ENCODE results near the gene PALM. TPM values are rescaled to one million over a fixed set of nuclear protein-coding genes. Genes with fewer than 3 reads are reported as not detected.

PALM gene
- total RNA-seq, 1 experiment from 2014 or later = 22.1 TPM

- no peak overlapping the region for H3K27ac Mint-ChIP-seq
- no peak for DNase-seq (ENCODE audit: low spot score)
- ChIA-PET CTCF (interaction anchor here (0.6 to 3.1 kb wide), 9 partner anchors 14 to 194 kb away, joined by 3 to 17 read pairs (median 8); partner anchors contain the start of gene RNF126), POLR2A (interaction anchor here (1.6 kb wide), 1 partner anchor 24 kb away, joined by 8 read pairs; no protein-coding TSS in a partner anchor)
- peaks cover 5% of the 10 kb centered on the region; the same call in 1 of the 2 replicates for H3K9me3 Mint-ChIP-seq
- ATAC-seq = no peak
- H3K4me3 Mint-ChIP-seq = peak overlapping the region; percentile 60
- peaks cover 10% of the 10 kb centered on the region; the same call in 1 of the 2 replicates for H3K4me1 Mint-ChIP-seq
- H3K27me3 Mint-ChIP-seq (ENCODE audit: low read depth) = peaks cover 22% of the 10 kb centered on the region
- no peak for TF ChIP-seq RORB (CRISPR knock-in tag; IDR thresholded peaks at IDR 0.05)
- no peak for TF ChIP-seq PREB (CRISPR knock-in tag; IDR thresholded peaks at IDR 0.05; ENCODE audit: borderline replicate concordance)
- no peak for TF ChIP-seq TCF7 (CRISPR knock-in tag; IDR thresholded peaks at IDR 0.05; ENCODE audit: low read depth)
- no peak for TF ChIP-seq NFE2L1 (CRISPR knock-in tag; IDR thresholded peaks at IDR 0.05)
- TF ChIP-seq NR3C1 (CRISPR knock-in tag; conservative IDR thresholded peaks at IDR 0.05; ENCODE audit: low read depth) = no peak
- no peak for TF ChIP-seq CTCF (IDR thresholded peaks at IDR 0.05)
- TF ChIP-seq E2F1 (CRISPR knock-in tag; IDR thresholded peaks at IDR 0.05) = no peak
- TF ChIP-seq AFF4 (CRISPR knock-in tag; IDR thresholded peaks at IDR 0.05; ENCODE audit: borderline replicate concordance) = no peak
- TF ChIP-seq ERG (CRISPR knock-in tag; IDR thresholded peaks at IDR 0.05) = no peak
- no peak for TF ChIP-seq HMGA2 (CRISPR knock-in tag; IDR thresholded peaks at IDR 0.05)
- TF ChIP-seq JUN (CRISPR knock-in tag; IDR thresholded peaks at IDR 0.05) = no peak
- TF ChIP-seq ZNF121 (CRISPR knock-in tag; IDR thresholded peaks at IDR 0.05) = no peak
- TF ChIP-seq USF2 (CRISPR knock-in tag; IDR thresholded peaks at IDR 0.05) = no peak
- TF ChIP-seq NR2C2 (CRISPR knock-in tag; IDR thresholded peaks at IDR 0.05) = no peak
- TF ChIP-seq ZNF532 (CRISPR knock-in tag; IDR thresholded peaks at IDR 0.05; ENCODE audit: borderline replicate concordance) = no peak
- H3K36me3 Mint-ChIP-seq = peaks cover 4% of the 10 kb centered on the region
Observed at GRCh38 chr19:704447-704741, 4.3 kb upstream of the PALM start.

Measured in WTC11 (cell line).